WTC11 (cell line): ENCODE measurements around the gene MED12L.

Source experiments
- SP1 ChIP-seq: sonication (generic); formaldehyde crosslinking; conservative IDR thresholded peaks from 2 replicates; pipeline ENCODE4 v1.8.1; 2022; ENCODE audit warnings: missing genetic modification reagents
- TF ChIP-seq, protein P1 (sequence below): sonication (generic); formaldehyde crosslinking; IDR thresholded peaks from 2 replicates; pipeline ENCODE4 v1.8.0; 2022; ENCODE audit warnings: mild to moderate bottlenecking, missing genetic modification reagents
- TF ChIP-seq, protein P2 (sequence below): fragments of 200-600 bp; IDR thresholded peaks from 2 replicates; pipeline ENCODE4 v1.8.0; 2022; ENCODE audit warnings: antibody characterized with exemption
- TF ChIP-seq, protein P3 (sequence below): fragments of 250-450 bp; sonication (Bioruptor Pico); IDR thresholded peaks from 2 replicates; pipeline ENCODE4 v1.9.0; 2021; ENCODE audit warnings: moderate library complexity, mild to moderate bottlenecking, inconsistent platforms, borderline replicate concordance
- TF ChIP-seq, protein P4 (sequence below): sonication (generic); formaldehyde crosslinking; IDR thresholded peaks from 2 replicates; pipeline ENCODE4 v1.8.0; 2022; ENCODE audit warnings: mild to moderate bottlenecking, missing genetic modification reagents

DNA sequence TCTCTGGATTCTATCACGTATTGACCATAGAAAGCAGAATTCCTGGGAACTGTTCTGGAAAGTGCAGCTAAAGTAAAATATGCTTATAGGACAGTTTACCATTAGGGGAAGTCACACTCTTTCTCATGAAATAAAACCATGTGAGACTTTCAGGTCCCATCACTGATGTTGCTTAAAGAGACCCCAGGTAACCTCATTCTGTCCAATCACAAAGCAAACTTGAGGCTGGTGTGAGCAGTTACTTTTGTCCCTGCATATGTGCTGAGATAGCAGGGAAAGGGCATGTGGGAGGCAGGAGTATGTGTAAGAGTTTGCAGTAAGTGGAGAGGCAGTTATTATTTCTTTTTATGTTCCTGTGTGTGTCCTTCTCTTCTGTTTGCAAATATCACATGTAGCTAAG, 215.1 kb downstream of the MED12L start:
- no peak for TF ChIP-seq SP1 (CRISPR knock-in tag)
- TF ChIP-seq, protein P1, sequence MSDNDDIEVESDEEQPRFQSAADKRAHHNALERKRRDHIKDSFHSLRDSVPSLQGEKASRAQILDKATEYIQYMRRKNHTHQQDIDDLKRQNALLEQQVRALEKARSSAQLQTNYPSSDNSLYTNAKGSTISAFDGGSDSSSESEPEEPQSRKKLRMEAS, result no peak
- TF ChIP-seq, protein P2, sequence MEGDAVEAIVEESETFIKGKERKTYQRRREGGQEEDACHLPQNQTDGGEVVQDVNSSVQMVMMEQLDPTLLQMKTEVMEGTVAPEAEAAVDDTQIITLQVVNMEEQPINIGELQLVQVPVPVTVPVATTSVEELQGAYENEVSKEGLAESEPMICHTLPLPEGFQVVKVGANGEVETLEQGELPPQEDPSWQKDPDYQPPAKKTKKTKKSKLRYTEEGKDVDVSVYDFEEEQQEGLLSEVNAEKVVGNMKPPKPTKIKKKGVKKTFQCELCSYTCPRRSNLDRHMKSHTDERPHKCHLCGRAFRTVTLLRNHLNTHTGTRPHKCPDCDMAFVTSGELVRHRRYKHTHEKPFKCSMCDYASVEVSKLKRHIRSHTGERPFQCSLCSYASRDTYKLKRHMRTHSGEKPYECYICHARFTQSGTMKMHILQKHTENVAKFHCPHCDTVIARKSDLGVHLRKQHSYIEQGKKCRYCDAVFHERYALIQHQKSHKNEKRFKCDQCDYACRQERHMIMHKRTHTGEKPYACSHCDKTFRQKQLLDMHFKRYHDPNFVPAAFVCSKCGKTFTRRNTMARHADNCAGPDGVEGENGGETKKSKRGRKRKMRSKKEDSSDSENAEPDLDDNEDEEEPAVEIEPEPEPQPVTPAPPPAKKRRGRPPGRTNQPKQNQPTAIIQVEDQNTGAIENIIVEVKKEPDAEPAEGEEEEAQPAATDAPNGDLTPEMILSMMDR, result no peak
- TF ChIP-seq, protein P3, sequence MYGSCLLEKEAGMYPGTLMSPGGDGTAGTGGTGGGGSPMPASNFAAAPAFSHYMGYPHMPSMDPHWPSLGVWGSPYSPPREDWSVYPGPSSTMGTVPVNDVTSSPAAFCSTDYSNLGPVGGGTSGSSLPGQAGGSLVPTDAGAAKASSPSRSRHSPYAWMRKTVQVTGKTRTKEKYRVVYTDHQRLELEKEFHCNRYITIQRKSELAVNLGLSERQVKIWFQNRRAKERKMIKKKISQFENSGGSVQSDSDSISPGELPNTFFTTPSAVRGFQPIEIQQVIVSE (CRISPR knock-in tag), result no peak
- TF ChIP-seq, protein P4, sequence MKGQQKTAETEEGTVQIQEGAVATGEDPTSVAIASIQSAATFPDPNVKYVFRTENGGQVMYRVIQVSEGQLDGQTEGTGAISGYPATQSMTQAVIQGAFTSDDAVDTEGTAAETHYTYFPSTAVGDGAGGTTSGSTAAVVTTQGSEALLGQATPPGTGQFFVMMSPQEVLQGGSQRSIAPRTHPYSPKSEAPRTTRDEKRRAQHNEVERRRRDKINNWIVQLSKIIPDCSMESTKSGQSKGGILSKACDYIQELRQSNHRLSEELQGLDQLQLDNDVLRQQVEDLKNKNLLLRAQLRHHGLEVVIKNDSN (CRISPR knock-in tag), result no peak
